H7 (cell line): ENCODE results near the gene APBA2. TPM values are rescaled to one million over a fixed set of nuclear protein-coding genes. Genes with fewer than 3 reads are reported as not detected.

Source experiments
- DNase-seq: peaks from one replicate; pipeline ENCODE4 v3.0.0; 2012
- H3K27me3 ChIP-seq: 2 replicates; pipeline ENCODE4 v1.6.0; 2011; ENCODE audit warnings: mild to moderate bottlenecking, low read length; ENCODE audit not compliant: control insufficient read depth, insufficient read depth
- H3K36me3 ChIP-seq: replicated peaks from 2 replicates; pipeline ENCODE4 v1.5.1; 2011; ENCODE audit warnings: low read length; ENCODE audit not compliant: control insufficient read depth, insufficient read depth
- H3K4me3 ChIP-seq: 2 replicates; pipeline ENCODE4 v1.5.1; 2011; ENCODE audit warnings: low read depth, mild to moderate bottlenecking, control low read depth, low read length, moderate library complexity; ENCODE audit not compliant: insufficient read depth
- total RNA-seq: library from RNA; depleted of rRNA; stranded (reverse); fragments of >200 nt; shearing (Covaris generic); gene quantifications from 2 replicates; pipeline ENCODE4 v1.2.3, GENCODE V29; 2014

APBA2 gene
- total RNA-seq, 1 experiment from 2014 or later = 15.6 TPM

GRCh38 chr15:29124581-29125381, 239.0 kb downstream of the APBA2 start:
- DNase-seq = peak; percentile 83
- Histone ChIP-seq H3K4me3 (no peak overlapping the region), H3K36me3 (no peaks in the 10 kb centered on the region), H3K27me3 (no peaks in the 10 kb centered on the region)

- Histone ChIP-seq H3K27me3 (no peaks in the 10 kb centered on the region), H3K4me3 (no peak overlapping the region), H3K36me3 (no peaks in the 10 kb centered on the region)
- no peak for DNase-seq
Observed at GRCh38 chr15:29125382-29126207, 239.8 kb downstream of the APBA2 start.

- Histone ChIP-seq H3K36me3 (no peaks in the 10 kb centered on the region), H3K4me3 (no peak overlapping the region), H3K27me3 (no peaks in the 10 kb centered on the region)
- DNase-seq = no peak
Observed at GRCh38 chr15:29126208-29126536, 240.4 kb downstream of the APBA2 start.

GRCh38 chr15:29126821-29127461, 241.2 kb downstream of the APBA2 start:
- H3K36me3 ChIP-seq = no peaks in the 10 kb centered on the region
- H3K27me3 ChIP-seq = no peaks in the 10 kb centered on the region
- H3K4me3 ChIP-seq = no peak overlapping the region
- DNase-seq = peak; percentile 84

GRCh38 chr15:29127506-29128430, 242.0 kb downstream of the APBA2 start:
- H3K27me3 ChIP-seq = no peaks in the 10 kb centered on the region
- H3K4me3 ChIP-seq = no peak overlapping the region
- no peaks in the 10 kb centered on the region for H3K36me3 ChIP-seq
- DNase-seq = no peak

GRCh38 chr15:29128671-29129070, 242.9 kb downstream of the APBA2 start:
- Histone ChIP-seq H3K4me3 (no peak overlapping the region), H3K36me3 (no peaks in the 10 kb centered on the region), H3K27me3 (no peaks in the 10 kb centered on the region)
- no peak for DNase-seq

GRCh38 chr15:29129221-29129620, 243.4 kb downstream of the APBA2 start:
- no peak for DNase-seq
- H3K36me3 ChIP-seq = no peaks in the 10 kb centered on the region
- H3K4me3 ChIP-seq = no peak overlapping the region
- no peaks in the 10 kb centered on the region for H3K27me3 ChIP-seq

- no peak for DNase-seq
- no peaks in the 10 kb centered on the region for H3K36me3 ChIP-seq
- no peaks in the 10 kb centered on the region for H3K27me3 ChIP-seq
- H3K4me3 ChIP-seq = no peak overlapping the region
Observed at GRCh38 chr15:29129926-29130325, 244.2 kb downstream of the APBA2 start.

GRCh38 chr15:29130476-29130875, 244.7 kb downstream of the APBA2 start:
- Histone ChIP-seq H3K36me3 (no peaks in the 10 kb centered on the region), H3K4me3 (no peak overlapping the region), H3K27me3 (no peaks in the 10 kb centered on the region)
- DNase-seq = no peak

- no peaks in the 10 kb centered on the region for H3K27me3 ChIP-seq
- H3K4me3 ChIP-seq = no peak overlapping the region
- H3K36me3 ChIP-seq = no peaks in the 10 kb centered on the region
- DNase-seq = no peak
Observed at GRCh38 chr15:29130951-29131839, 245.4 kb downstream of the APBA2 start.

- Histone ChIP-seq H3K36me3 (no peaks in the 10 kb centered on the region), H3K27me3 (no peaks in the 10 kb centered on the region), H3K4me3 (no peak overlapping the region)
- DNase-seq = peak; percentile 68
Observed at GRCh38 chr15:29131840-29132420, 246.2 kb downstream of the APBA2 start.

GRCh38 chr15:29132735-29133181, 247.0 kb downstream of the APBA2 start:
- Histone ChIP-seq H3K36me3 (no peaks in the 10 kb centered on the region), H3K27me3 (no peaks in the 10 kb centered on the region), H3K4me3 (no peak overlapping the region)
- DNase-seq = peak; percentile 58

- DNase-seq = no peak
- Histone ChIP-seq H3K27me3 (no peaks in the 10 kb centered on the region), H3K4me3 (no peak overlapping the region), H3K36me3 (no peaks in the 10 kb centered on the region)
Observed at GRCh38 chr15:29133321-29133720, 247.5 kb downstream of the APBA2 start.
